ENCODE data around the gene TACR1. TPM values are rescaled to one million over a fixed set of nuclear protein-coding genes. Genes with fewer than 3 reads are reported as not detected.

Gene TACR1
- total and polyA plus RNA-seq, 2 of the 4 experiments (the other 2 are of a cell fraction), result under 0.01 to 0.09 TPM

DNA sequence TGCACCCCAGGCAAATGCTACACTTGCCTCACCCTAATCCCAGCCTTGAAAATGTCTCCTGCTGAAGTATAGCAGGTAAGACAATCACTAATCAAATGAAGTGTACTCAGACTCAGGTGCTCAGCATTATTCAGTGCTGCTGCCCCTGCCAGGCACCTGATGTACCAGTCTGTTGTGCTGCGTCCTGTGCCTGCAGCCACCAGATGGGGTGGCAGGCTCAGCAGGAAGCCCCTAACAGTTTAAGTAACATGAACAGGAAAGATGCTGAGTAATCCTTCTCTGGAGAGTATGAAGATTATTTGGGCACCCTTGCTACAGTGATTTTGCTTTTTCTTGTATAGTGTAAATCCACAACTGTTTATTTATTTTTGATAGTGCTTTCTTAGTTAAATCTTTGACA, 69.1 kb downstream of the TACR1 start:
- Histone ChIP-seq H2AK5ac (ENCODE audit: low read depth, low read length) (no peak overlapping the region), H3K4me2 (ENCODE audit: low read depth, low read length) (no peak overlapping the region), H3K18ac (ENCODE audit: low read depth, low read length) (no peak overlapping the region), H3K9ac (ENCODE audit: low read depth, low read length) (no peak overlapping the region), H3K14ac (replicated peaks; ENCODE audit: low read depth, low read length) (no peak overlapping the region), H3K4me1 (ENCODE audit: control insufficient read depth, insufficient read depth, low read length) (peaks cover 2% of the 10 kb centered on the region; the same call in 1 of the 2 replicates), H3K23ac (ENCODE audit: low read depth, low read length) (no peak overlapping the region), H4K5ac (ENCODE audit: low read depth, low read length) (no peak overlapping the region), H3K79me1 (ENCODE audit: low read depth in 1 of 2, low read length in 2 of 2) (no peaks in the 10 kb centered on the region), H4K8ac (ENCODE audit: low read depth in 2 of 2, low read length in 2 of 2) (no peak overlapping the region), H3K27ac (ENCODE audit: insufficient read depth, low read length) (no peak overlapping the region), H3K56ac (ENCODE audit: extremely low read depth, insufficient read depth, low read length) (no peak overlapping the region), H3K9me3 (ENCODE audit: control insufficient read depth, insufficient read depth, low read length) (0 out of 2 replicates have a peak, but pooled peaks cover 2% of the 10 kb centered on the region), H2BK20ac (ENCODE audit: low read depth, low read length) (no peak overlapping the region), H2BK15ac (ENCODE audit: low read depth, low read length) (no peak overlapping the region), H2AFZ (replicated peaks; ENCODE audit: low read length, poor library complexity) (no peak overlapping the region), H4K91ac (ENCODE audit: insufficient read depth, low read depth, low read length) (no peak overlapping the region), H2BK120ac (ENCODE audit: low read depth, low read length) (no peak overlapping the region), H2BK5ac (ENCODE audit: low read depth, low read length, poor library complexity, severe bottlenecking) (no peak overlapping the region), H3K4ac (ENCODE audit: low read depth, low read length) (no peak overlapping the region), H2AK9ac (replicated peaks; ENCODE audit: low read depth, low read length, poor library complexity) (no peak overlapping the region), H3K4me3 (ENCODE audit: insufficient read depth, low read depth, low read length) (no peak overlapping the region), H3K36me3 (ENCODE audit: control insufficient read depth, insufficient read depth, low read length) (no peaks in the 10 kb centered on the region), H3K9me1 (ENCODE audit: insufficient read depth, low read length) (no peaks in the 10 kb centered on the region; the same call in 1 of the 2 replicates), H4K20me1 (ENCODE audit: insufficient read depth, low read length) (no peaks in the 10 kb centered on the region), H3K27me3 (ENCODE audit: control insufficient read depth, insufficient read depth, low read length) (no peaks in the 10 kb centered on the region)
- POLR2A ChIA-PET (ENCODE audit: unreplicated experiment), result no interaction called here
- DNase-seq (no peak), ATAC-seq (ENCODE audit: low read depth) (no peak)
- CTCF ChIA-PET, result interaction anchor here (0.6 kb wide), 2 partner anchors 205 to 501 kb away, joined by 4 read pairs; no protein-coding TSS in a partner anchor
- no CpG with 5 or more reads among the region's 1 CpG for WGBS, 2 experiments (ENCODE audit: extremely low coverage in 2 of 2, insufficient read length in 1 of 2)
- BruUV-seq (replicated peaks), result no TSS peak
- dilution Hi-C loops (cut with HindIII; ENCODE audit: low sequenced_read_pairs, unreplicated experiment) (no loop called here), in situ Hi-C loops (cut with MboI; ENCODE audit: low sequenced_read_pairs) (no loop called here), intact Hi-C loops (cut with micrococcal nuclease) (no loop called here)
- TF ChIP-seq NFE2L2 (IDR thresholded peaks at IDR 0.05; ENCODE audit: low read depth, low read length) (no peak), RAD21 (IDR thresholded peaks at IDR 0.05; ENCODE audit: low read length) (peak; percentile 30; the same call in 1 of the 2 replicates)
- TF ChIP-seq, protein P1, sequence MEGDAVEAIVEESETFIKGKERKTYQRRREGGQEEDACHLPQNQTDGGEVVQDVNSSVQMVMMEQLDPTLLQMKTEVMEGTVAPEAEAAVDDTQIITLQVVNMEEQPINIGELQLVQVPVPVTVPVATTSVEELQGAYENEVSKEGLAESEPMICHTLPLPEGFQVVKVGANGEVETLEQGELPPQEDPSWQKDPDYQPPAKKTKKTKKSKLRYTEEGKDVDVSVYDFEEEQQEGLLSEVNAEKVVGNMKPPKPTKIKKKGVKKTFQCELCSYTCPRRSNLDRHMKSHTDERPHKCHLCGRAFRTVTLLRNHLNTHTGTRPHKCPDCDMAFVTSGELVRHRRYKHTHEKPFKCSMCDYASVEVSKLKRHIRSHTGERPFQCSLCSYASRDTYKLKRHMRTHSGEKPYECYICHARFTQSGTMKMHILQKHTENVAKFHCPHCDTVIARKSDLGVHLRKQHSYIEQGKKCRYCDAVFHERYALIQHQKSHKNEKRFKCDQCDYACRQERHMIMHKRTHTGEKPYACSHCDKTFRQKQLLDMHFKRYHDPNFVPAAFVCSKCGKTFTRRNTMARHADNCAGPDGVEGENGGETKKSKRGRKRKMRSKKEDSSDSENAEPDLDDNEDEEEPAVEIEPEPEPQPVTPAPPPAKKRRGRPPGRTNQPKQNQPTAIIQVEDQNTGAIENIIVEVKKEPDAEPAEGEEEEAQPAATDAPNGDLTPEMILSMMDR (conservative IDR thresholded peaks at IDR 0.05; ENCODE audit: low read depth, low read length), result 0 out of 2 replicates have a peak, but pooled peaks have one; percentile 12
